Stimulated activated CD4-positive, alpha-beta T cell treated with anti-CD3 and anti-CD28 coated beads, Interleukin-4, amount 100 ng/mL, for 24 hours (primary cell): Measurements from ENCODE around the gene MCM3AP.

ENCODE experiments used
- DNase-seq: peaks from one replicate; pipeline ENCODE4 v3.0.0-alpha.2; 2020

Gene MCM3AP

GRCh38 chr21:46285206-46285661, at the start of gene MCM3AP:
Gene MCM3AP (minus strand): TSS chr21:46285611. CDS start chr21:46285286, 325 bp downstream.
- DNase-seq: no peak

DNA sequence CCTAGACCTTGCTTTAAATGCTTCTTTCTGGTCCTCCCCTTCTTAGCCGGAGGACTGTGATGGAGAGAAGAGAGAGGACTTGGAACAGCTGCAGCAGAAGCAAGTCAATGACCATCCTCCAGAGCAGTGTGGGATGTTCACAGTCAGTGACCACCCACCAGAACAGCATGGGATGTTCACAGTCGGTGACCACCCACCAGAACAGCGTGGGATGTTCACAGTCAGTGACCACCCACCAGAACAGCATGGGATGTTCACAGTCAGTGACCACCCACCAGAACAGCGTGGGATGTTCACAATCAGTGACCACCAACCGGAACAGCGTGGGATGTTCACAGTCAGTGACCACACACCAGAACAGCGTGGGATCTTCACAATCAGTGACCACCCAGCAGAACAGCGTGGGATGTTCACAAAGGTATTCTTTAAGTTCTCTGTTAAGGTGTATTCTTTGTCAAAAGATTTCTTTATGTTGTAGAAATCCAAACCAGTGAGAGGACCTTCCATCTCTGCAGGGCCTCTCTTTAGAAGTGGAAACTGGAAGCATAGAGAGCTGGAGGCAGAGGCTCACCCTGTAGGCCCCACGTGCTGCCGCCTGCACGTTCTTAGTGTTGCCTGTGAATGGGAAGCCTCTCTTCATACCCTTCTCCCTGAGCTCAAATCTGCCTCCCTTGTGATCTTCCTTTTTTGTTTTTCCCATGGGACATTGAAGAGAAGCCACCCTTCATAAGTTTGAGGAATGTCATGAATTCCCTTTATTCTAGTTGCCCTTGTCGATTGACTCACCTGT, 49.1 kb upstream of the MCM3AP start:
- DNase-seq: no peak

GRCh38 chr21:46329796-46330195, 44.4 kb upstream of the MCM3AP start:
- no peak for DNase-seq

DNA sequence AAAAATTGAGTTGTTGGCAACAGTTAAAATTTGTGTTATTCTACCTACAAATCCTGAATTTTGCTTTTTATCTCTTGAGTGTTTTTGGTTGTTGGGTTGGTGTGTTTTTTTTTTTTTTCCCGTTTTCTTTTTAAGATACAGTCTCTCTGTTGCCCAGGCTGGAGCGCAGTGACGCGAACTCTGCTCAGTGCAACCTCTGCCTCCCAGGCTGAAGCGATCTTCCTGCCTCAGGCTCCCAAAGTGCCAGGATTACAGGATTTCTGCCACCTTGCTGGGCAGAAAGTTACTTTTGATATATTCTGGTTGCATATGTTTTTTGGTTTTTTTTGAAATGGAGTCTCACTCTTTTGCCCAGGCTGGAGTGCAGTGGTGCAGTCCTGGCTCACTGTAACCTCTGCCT, 42.7 kb upstream of the MCM3AP start:
- no peak for DNase-seq

GRCh38 chr21:46327711-46328110, 42.3 kb upstream of the MCM3AP start:
- DNase-seq: no peak

- DNase-seq: no peak
Measured at GRCh38 chr21:46326110-46326703, 40.8 kb upstream of the MCM3AP start.

- peak; percentile 42 for DNase-seq
Measured at GRCh38 chr21:46325073-46325912, 39.9 kb upstream of the MCM3AP start.

DNA sequence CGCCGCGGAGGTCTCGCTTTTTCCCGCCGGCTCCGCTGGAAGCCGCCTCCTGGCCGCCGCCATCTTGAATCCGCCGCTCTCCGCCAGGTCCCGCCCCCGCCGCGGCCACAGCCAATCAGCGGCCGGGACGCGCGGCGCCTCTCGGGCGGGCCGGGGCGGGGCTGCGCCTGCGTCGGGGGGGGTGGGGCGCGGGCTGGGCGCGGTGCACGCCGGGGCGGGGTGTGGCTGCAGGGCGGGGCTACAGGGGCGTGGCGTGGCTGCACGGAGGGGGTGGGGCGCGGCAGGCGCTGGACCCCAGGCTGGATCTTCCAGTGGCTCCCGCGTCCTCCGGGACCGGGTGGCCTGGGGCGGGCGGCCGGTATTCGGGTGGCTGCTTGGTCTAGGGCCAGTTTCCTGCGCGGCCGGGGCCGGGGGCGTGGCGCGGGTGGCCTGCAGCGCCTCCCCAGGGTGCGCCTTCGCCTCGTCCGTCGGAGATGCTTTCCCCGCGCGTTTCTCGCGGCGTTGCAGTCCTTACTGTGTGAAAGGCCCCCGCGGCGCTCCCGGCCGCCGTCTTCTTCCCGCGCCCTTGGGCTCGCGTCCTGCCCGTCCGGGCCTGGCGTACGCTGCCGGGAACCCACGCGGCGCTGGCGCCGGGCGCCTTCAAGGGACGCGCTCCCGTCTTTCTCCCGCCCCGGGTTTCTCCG, 39.1 kb upstream of the MCM3AP start:
- DNase-seq: peak; percentile 88

DNA sequence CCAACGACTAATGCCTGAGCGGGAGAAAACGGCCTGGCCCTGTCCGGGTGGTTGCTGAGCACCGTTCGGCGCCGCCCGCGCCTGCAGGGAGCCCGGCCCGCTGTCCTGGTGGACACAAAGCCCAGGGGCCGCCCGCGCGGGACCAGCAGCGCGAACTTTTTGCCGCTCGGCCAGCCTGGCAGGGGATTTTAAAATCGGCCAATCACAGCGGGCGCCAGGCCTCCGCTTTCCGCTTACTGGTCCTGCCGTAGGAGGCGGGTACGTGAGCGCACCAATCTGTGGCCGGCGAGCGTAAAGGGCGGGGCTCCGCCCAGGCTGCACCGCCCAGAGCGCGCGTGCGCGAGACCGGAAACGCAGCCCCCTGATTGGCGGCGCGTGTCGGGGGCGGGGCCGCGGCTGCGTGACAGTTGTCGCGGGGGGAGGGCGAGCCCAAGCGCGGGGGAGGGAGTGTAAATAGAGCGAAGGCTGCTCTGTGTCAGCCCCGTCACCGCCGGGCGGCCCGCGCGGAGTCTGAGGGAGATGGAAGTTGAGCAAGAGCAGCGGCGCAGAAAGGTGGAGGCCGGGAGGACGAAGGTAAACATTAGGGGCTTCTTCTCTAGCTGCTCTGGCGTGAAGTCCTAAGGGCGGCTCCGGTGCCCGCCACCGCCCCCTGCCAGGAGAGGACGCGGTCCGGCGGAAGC, 38.4 kb upstream of the MCM3AP start, which contains the start of the genes C21orf58 and PCNT:
Gene C21orf58 (minus strand): TSS at position 161 of the 680 bp plus-strand sequence. CDS start 1,132 bp downstream, outside the sequence.
Gene PCNT (plus strand): TSS at position 447 of the 680 bp plus-strand sequence. CDS start 73 bp downstream, at position 520.
- peak; percentile 97 for DNase-seq

DNA sequence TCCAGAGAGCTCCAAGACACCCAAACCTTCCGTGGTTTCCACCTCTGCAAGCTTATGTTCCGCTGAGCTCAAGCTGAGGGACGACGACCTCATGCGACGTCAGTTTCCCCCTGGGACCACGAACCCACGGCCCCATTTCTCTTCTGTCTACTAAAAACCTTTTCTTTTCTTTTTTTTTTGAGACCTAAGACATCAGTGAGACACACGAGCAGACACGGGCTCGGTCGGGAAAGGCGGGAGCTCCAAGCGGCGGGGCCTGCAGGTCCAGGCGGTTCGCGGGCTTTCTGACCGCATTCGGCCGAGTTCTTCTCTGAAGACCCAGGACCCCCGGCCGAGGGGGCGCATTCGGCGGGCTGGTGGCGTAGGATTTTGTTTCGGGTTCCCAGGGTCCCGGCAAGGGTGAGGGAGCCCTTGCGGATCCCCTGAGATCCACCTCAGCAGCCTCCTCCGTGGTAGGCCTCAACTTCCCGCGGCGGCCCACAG, 37.9 kb upstream of the MCM3AP start:
- DNase-seq: no peak

DNA sequence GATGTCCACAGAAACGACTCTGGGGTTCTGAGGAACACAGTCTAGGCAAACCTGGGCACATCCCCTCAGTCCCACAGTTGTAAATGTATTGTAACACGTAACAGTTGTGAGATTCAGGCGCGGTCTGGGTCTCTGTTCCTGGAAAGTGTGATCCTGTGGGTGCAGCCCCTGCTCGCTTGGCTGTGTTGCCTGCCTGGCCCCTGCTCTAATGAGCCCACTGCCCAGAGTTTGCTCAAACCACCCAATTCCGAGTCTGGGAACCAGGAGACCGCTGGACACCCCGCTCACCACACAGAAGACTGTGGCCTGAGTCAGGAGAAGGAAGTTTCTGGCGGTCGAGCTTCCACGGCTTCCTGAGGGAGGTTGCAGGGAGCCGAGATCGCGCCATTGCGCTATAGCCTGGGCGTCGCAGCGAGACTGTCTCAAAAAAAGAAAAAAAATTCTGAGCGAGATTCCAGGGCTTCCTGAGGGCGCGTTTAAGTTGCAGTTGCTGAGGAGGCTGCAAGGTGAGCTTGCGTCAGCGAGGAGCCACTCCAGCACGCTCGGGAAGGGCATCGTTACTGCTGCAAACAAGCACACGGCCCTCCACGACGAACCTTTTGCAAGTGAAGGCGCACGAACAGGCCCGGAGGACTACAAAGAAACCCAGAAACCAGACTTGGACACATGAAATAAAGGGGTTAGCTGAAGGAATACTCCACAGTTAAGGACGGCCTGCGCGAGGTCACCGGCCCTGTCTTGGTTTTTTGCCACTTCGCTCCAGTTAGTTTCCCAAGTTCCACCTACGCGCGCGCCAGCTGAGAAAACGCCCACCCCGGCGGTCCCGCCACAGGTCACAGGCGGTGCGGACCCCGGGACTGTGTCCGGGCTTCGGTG, 37.2 kb upstream of the MCM3AP start:
- DNase-seq: no peak

DNA sequence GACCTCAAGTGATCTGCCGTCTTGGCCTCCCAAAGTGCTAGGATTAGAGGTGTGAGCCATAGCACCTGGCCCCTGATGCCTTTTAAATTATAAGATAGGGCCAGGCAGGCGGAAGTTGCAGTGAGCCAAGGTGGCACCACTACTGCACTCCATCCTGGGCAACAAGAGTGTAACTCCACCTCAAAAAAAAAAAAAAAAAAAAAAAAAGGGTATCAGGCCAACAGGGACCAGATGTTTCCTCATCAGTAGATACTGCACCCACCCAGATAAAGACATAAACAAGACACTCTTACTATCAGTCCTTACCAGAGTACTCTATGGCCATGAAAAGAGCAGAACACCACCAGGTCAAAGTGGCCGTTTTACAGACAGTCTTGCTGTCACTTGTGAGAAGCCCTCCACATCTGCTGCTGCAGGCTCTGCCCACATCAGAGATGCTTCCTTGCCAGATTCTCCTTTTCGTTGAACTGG, 35.0 kb upstream of the MCM3AP start:
- DNase-seq: no peak

DNA sequence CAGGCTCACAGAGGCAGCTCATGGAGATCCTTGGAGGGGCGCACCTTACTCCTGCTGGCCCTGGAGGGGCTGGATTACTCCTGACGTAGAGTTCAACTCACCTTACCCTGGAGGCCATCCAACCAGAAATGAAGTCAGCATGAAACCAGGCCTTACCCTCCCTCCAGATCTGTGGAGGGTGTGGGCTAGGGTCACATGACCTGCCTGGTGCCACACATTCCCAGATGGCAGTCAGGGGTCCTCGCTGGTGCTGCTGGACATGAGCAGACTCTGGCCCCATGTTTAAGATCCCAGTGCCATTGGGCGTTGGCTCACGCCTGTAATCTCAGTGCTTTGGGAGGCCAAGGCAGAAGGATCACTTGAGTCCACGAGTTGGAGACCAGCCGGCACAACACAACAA, 33.8 kb upstream of the MCM3AP start:
- no peak for DNase-seq

DNA sequence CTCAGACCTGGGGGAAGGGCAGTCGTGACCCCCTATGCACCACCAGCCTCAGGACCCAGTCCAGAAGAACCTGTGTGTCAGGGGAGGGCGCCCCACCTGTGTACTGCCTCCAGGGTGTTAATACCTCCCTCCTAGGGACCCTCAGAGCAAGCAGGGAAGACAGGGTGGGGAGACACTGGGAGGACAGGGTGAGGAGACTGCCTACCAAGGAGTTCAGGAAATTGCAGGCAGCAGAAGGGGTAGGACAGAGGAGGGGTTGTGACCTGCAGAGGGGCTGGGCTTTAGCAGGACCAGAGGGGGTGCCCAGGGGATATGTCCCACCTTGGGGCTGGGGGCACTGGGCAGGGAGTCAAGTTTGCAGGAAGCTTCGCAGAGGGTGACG, 33.0 kb upstream of the MCM3AP start:
- no peak for DNase-seq

- no peak for DNase-seq
Measured at GRCh38 chr21:46317710-46318463, 32.5 kb upstream of the MCM3AP start.

- no peak for DNase-seq
Measured at GRCh38 chr21:46316708-46317324, 31.4 kb upstream of the MCM3AP start.

DNA sequence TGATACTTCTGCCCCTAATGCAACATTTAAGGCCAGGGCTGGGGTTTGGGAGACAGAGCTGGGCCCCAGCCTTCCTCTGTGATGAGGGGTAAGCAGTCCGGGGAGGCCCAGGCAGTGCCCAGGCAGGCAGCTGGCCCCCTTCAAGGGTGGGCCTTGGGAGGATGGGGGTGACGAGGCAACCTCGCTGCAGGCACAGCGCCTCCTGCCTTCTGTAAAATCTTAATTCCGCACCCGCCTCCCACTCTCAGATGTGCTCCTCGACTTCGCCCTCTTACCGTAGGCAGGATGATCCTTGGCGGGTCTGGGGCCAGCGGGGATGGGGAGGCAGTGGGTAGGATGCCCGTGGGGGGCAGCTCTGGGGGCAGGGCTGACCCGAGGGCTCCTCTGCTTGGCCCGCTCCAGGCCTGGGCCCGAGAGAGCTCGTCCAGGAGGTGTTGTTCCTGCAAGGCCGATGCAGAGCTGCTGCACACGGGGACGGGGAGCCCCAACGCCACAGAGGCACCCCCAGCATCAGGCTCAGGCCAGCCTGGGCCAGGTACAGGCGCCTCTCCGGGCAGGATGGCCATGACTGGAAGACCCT, 29.1 kb upstream of the MCM3AP start:
- no peak for DNase-seq

GRCh38 chr21:46312949-46313348, 27.5 kb upstream of the MCM3AP start:
- DNase-seq: no peak

- DNase-seq: no peak
Measured at GRCh38 chr21:46311568-46311967, 26.2 kb upstream of the MCM3AP start.
